HepG2 (cell line): ENCODE data around the gene SLC15A3. TPM values are rescaled to one million over a fixed set of nuclear protein-coding genes. Genes with fewer than 3 reads are reported as not detected.

Experiments
- ATAC-seq: fragments of 200-7000 bp; cut with Tn5 transposase; 3 replicates; pipeline ENCODE4 v1.9.1; 2020; ENCODE audit warnings: mild to moderate bottlenecking, moderate library complexity
- BruUV-seq: library from RNA; stranded (reverse); fragments of 400-500 nt; replicated peaks from 2 replicates; lab custom pipeline; 2021; lab: Mats Ljungman, UMichigan
- CTCF ChIA-PET: fragments of 300-600 bp; formaldehyde crosslinking; extraction: SDS; loops from one replicate; lab custom pipeline; 2021; ENCODE audit warnings: low total read pairs, inconsistent platforms, low intra/inter-chr PET ratio; lab: Yijun Ruan, JAX
- POLR2A ChIA-PET: fragments of 350-600 bp; sonication (Branson Sonifier 250); formaldehyde crosslinking; loops from one replicate; lab custom pipeline; 2020; ENCODE audit warnings: antibody characterized with exemption, inconsistent platforms; lab: Yijun Ruan, JAX
- DNase-seq: peaks from one replicate; pipeline ENCODE4 v3.0.0-alpha.2; 2015; ENCODE audit warnings: low spot score
- FAIRE-seq: peaks from 3 replicates; lab custom pipeline; 2011; peaks lifted over from hg19 to GRCh38; lab: Jason Lieb, UNC
- H2AFZ ChIP-seq: one replicate; pipeline ENCODE4 v1.6.1; 2011; ENCODE audit warnings: low read length, inconsistent platforms
- H3K27ac ChIP-seq: fragments of 300-600 bp; 3 replicates; pipeline ENCODE4 v1.8.0; 2011; ENCODE audit warnings: mixed run types, mild to moderate bottlenecking, mixed read lengths, low read length, inconsistent platforms; ENCODE audit not compliant: insufficient read depth; ENCODE audit errors: extremely low read length
- H3K27me3 ChIP-seq, 2 experiments: fragments of 200-600 bp in 1 of 2; 2 replicates in 1 of 2; 3 replicates in 1 of 2; pipeline versions ENCODE4 v1.6.0 to v1.8.0; 2011; ENCODE audit warnings: low read length in 2 of 2, mild to moderate bottlenecking in 2 of 2, moderate library complexity in 2 of 2, inconsistent platforms in 1 of 2; ENCODE audit not compliant: insufficient read depth in 2 of 2, control insufficient read depth in 1 of 2
- H3K36me3 ChIP-seq, 2 experiments: fragments of 200-600 bp in 1 of 2; replicated peaks in 1 of 2; 2 replicates in 1 of 2; 3 replicates in 1 of 2; pipeline versions ENCODE4 v1.5.1 to v1.8.0; 2011; ENCODE audit warnings: low read length in 2 of 2, inconsistent platforms in 1 of 2; ENCODE audit not compliant: insufficient read depth in 2 of 2, control insufficient read depth in 1 of 2
- H3K4me1 ChIP-seq: 2 replicates; pipeline ENCODE4 v1.5.1; 2012; ENCODE audit warnings: low read length, inconsistent platforms; ENCODE audit not compliant: insufficient read depth
- H3K4me2 ChIP-seq: 2 replicates; pipeline ENCODE4 v1.6.0; 2011; ENCODE audit warnings: low read depth, low read length, inconsistent platforms
- H3K4me3 ChIP-seq, 3 experiments: fragments of 200-600 bp in 1 of 3; sonication (generic), shearing (Covaris generic) in 1 of 3; replicated peaks in 1 of 3; 2 replicates each; pipeline ENCODE4 v1.5.1; 2011 to 2016; ENCODE audit warnings: low read length in 3 of 3, inconsistent platforms in 2 of 3, low read depth in 2 of 3, mild to moderate bottlenecking in 2 of 3, control low read depth in 1 of 3, mixed read lengths in 1 of 3; ENCODE audit not compliant: insufficient read depth in 1 of 3
- H3K79me2 ChIP-seq: one replicate; pipeline ENCODE4 v1.6.1; 2011; ENCODE audit warnings: low read length, inconsistent platforms; ENCODE audit not compliant: insufficient read depth
- H3K9ac ChIP-seq: 2 replicates; pipeline ENCODE4 v1.6.0; 2011; ENCODE audit warnings: mild to moderate bottlenecking, low read depth, low read length, inconsistent platforms; ENCODE audit not compliant: insufficient read depth
- H3K9me3 ChIP-seq: 2 replicates; pipeline ENCODE4 v1.5.1; 2012; ENCODE audit warnings: mild to moderate bottlenecking, low read length
- H4K20me1 ChIP-seq: 2 replicates; pipeline ENCODE4 v1.6.0; 2011; ENCODE audit warnings: inconsistent platforms, mild to moderate bottlenecking, low read length, moderate library complexity; ENCODE audit not compliant: insufficient read depth
- CHCHD3 ChIP-seq: sonication (generic); formaldehyde crosslinking; IDR thresholded peaks from 2 replicates; pipeline ENCODE4 v1.8.0; 2022; ENCODE audit warnings: mild to moderate bottlenecking, missing genetic modification reagents, moderate library complexity
- ELF4 ChIP-seq: sonication (generic); formaldehyde crosslinking; IDR thresholded peaks from 2 replicates; pipeline ENCODE4 v1.5.0; 2020; ENCODE audit warnings: missing genetic modification reagents, mild to moderate bottlenecking, moderate library complexity, borderline replicate concordance
- KDM5B ChIP-seq: sonication (generic); formaldehyde crosslinking; IDR thresholded peaks from 2 replicates; pipeline ENCODE4 v1.4.0; 2020; ENCODE audit warnings: missing genetic modification reagents, mild to moderate bottlenecking, borderline replicate concordance
- LRRFIP1 ChIP-seq: sonication (generic); formaldehyde crosslinking; conservative IDR thresholded peaks from 2 replicates; pipeline ENCODE4 v1.4.0; 2020; ENCODE audit warnings: missing genetic modification reagents
- RERE ChIP-seq: IDR thresholded peaks from 2 replicates; pipeline ENCODE4 v1.6.1; 2016; ENCODE audit warnings: low read depth, missing genetic modification reagents, missing compliant biosample characterization
- TARDBP ChIP-seq: sonication (generic); formaldehyde crosslinking; IDR thresholded peaks from 2 replicates; pipeline ENCODE4 v1.8.0; 2022; ENCODE audit warnings: mild to moderate bottlenecking, missing genetic modification reagents
- WGBS: methylation state at CpG from one replicate; pipeline ENCODE4 v1.1.6; 2017; ENCODE audit warnings: low lambda C conversion rate; 5-methylcytosine and 5-hydroxymethylcytosine counted together
- in situ Hi-C: cut with HindIII; loops from 2 replicates; pipeline ENCODE4 v1.10.0; 2017; ENCODE audit warnings: low pct_unique_long_range_greater_than_20kb; ENCODE audit not compliant: extremely low pct_ligation_motif_present
- intact Hi-C: fragments of 100-400 bp; cut with micrococcal nuclease; formaldehyde crosslinking; loops from one replicate; pipeline ENCODE4 v1.10.0; 2022; ENCODE audit not compliant: unreplicated experiment
- polyA plus RNA-seq, 8 experiments: library from polyadenylated mRNA; depleted of rRNA in 3 of 8; stranded (reverse) in 7 of 8; unstranded in 1 of 8; fragments of >200 nt; fragmentation: Illumina TruSeq in 4 of 8; extraction: Trizol in 4 of 8; gene quantifications; 2 replicates each; pipeline versions ENCODE4 v1.2.1 to v1.2.3, GENCODE V29; 2011 to 2016; ENCODE audit warnings: low read depth in 4 of 8, missing spikeins in 1 of 8, mixed read lengths in 1 of 8; ENCODE audit not compliant: insufficient read depth in 1 of 8
- total RNA-seq, 5 experiments: library from RNA; depleted of rRNA; stranded (reverse); fragments of >200 nt; fragmentation: Illumina TruSeq; extraction: Trizol; gene quantifications; 2 replicates each; pipeline ENCODE4 v1.2.3, GENCODE V29; 2016; ENCODE audit warnings: low read depth in 1 of 5
- TF ChIP-seq, protein P1 (sequence below): sonication (generic); formaldehyde crosslinking; IDR thresholded peaks from 2 replicates; pipeline ENCODE4 v1.8.1; 2022; ENCODE audit warnings: mild to moderate bottlenecking, missing genetic modification reagents

SLC15A3 gene
- total and polyA plus RNA-seq, 2 of the 13 experiments (the other 11 are each of a cell fraction or from before 2014, with no cell fraction given), result 0.45 to 0.77 TPM

DNA sequence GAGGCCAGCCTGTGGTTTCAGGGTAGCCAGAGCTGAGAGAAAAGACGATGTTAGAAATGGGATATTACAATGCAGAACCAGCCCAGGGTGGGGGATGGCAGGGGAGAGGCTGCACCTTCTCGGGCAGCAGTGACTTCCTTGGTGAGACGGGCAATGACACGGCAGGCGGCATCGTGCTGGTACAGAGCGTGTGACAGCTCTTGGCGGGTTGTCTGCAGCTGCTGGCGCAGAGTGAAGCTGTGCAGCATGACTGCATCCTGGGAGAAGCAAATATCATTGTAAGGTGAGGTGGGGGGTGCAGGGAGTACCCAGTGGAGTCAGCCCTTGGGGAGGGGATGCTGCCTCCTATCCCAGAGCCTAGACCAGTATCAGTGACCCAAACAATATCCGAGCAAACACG lies 49.4 kb downstream of the SLC15A3 start:
- POLR2A ChIA-PET, result no interaction called here
- intact Hi-C loops (no loop called here), in situ Hi-C loops (no loop called here)
- Histone ChIP-seq H3K27ac (no peak overlapping the region), H3K36me3 (peaks cover 32 to 58% of the 10 kb centered on the region in 2 experiments), H3K4me2 (no peak overlapping the region), H4K20me1 (peaks cover 17% of the 10 kb centered on the region), H3K9ac (no peak overlapping the region), H3K79me2 (peaks cover 33% of the 10 kb centered on the region), H2AFZ (no peak overlapping the region), H3K27me3 (no peaks in the 10 kb centered on the region), H3K9me3 (no peaks in the 10 kb centered on the region), H3K4me1 (peaks cover 26% of the 10 kb centered on the region), H3K4me3 (no peak overlapping the region)
- 98% methylated on average over 9 of the region's 11 CpGs for WGBS
- CTCF ChIA-PET, result no interaction called here
- no TSS peak for BruUV-seq
- FAIRE-seq (no peak), DNase-seq (no peak), ATAC-seq (no peak)
- TF ChIP-seq TARDBP (CRISPR knock-in tag) (no peak), LRRFIP1 (no peak), KDM5B (CRISPR knock-in tag) (no peak), RERE (CRISPR knock-in tag) (no peak), ELF4 (no peak), CHCHD3 (CRISPR knock-in tag) (no peak)
- TF ChIP-seq, protein P1, sequence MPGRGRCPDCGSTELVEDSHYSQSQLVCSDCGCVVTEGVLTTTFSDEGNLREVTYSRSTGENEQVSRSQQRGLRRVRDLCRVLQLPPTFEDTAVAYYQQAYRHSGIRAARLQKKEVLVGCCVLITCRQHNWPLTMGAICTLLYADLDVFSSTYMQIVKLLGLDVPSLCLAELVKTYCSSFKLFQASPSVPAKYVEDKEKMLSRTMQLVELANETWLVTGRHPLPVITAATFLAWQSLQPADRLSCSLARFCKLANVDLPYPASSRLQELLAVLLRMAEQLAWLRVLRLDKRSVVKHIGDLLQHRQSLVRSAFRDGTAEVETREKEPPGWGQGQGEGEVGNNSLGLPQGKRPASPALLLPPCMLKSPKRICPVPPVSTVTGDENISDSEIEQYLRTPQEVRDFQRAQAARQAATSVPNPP (CRISPR knock-in tag), result no peak
